AG20443 (cell line): ENCODE data around the gene HAND2.
A peak's percentile ranks its signal among the peaks of the same experiment; 100 is the strongest.

ENCODE experiments used
- DNase-seq: peaks from one replicate; pipeline ENCODE4 v3.0.0; 2012; ENCODE audit warnings: low spot score, mixed read lengths

Gene HAND2

DNA sequence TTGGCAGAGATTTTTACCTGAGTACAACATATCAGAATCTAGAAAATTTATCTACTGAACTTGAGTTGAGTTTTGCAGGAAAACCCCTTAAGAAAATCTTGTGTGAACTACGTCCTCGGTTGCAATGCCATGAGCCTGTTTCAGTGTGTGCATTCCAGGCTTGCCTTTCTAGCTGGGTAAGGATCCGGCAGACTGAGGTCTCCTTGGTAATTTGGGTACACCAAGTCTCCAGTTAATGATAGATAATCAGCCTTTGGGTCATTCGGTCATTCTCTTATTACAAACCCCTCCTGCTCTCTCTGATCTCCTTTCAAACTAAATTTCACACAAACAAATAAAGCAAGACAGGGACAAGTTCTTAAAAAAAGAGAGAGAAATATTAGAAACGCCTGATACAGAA, 5.9 kb upstream of the HAND2 start:
- no peak for DNase-seq

GRCh38 chr4:173535165-173535902, 5.3 kb upstream of the HAND2 start:
- no peak for DNase-seq

GRCh38 chr4:173534434-173534833, 4.4 kb upstream of the HAND2 start:
- no peak for DNase-seq

GRCh38 chr4:173532725-173533511, 2.9 kb upstream of the HAND2 start:
- no peak for DNase-seq

DNA sequence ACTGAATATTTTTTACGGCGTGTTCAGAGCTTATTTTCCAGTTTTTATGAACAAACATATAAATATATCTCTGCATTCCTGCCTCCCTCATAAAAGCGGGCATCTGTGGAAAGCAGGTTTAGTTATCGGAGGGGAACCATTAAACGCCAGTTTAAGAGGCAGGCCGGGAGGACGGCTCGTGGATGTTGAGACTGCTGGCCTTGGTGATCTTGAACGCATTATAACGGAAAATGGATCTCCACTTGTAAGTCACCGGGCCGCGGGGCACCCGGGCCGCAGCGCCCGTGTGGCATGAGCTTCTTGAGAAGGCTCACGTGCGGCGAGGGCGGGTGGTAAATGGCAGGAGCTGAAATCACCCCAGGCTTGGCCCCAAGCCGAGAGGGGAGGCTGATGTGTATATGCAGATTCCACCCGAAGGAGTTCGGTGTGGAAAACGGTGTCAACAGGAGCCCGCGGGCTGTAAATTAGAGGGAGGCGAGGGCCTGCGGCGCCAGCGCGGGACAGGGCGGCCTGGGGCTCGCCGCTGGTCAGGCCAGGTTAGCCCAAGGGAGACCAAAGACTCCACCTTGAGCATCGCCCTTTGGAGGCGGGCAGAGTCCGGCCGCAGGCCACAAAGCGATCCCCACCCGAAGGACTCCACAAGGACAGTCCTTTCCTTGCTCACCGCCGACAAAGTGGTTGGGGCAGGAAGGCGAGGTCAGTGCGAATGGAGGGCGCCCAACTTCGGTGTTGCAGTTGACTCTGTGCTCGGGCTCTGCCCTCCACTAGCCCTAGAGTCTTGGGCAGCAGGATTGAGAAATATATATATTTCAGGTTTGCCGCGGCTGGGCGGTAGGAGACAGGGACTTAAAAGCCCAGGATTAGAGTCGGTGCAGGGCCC, 1.3 kb upstream of the HAND2 start:
- DNase-seq = no peak

DNA sequence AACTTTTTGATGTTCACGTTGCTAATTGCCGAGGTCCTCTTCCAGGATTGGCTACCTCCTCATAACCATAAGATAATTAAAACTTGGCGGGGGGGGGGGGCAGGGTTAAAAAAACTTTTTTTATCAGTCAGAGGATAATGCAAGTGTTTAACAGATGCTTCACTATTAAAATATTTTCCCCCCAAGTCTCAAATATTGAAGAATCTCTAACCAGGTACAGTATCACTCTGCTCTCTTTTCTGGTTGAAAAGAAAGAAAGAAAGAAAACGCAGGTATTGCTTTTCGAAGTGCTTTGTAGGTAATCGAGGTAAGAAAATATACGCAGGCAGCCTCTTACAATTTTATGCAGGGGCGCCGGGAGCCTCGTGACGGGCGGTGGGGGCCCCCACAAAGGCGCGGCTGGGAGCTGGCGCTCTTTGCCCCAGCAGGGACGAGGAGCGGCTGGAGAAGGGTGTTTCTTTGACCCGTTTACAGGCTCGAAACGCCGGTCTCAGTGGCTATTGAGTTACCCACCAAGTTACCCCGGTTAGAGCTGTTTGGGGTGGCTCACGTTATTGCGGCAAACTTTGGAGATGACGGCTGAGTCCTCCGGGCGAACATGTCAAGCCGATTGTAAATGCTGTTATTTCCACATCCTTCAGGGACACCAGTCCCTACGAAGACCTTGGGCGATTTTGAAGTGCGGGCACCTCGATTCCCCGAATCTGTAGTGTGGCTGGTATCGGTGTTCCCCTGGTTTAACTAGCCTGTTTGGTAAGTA, 477 bp upstream of the HAND2 start:
- no peak for DNase-seq

DNA sequence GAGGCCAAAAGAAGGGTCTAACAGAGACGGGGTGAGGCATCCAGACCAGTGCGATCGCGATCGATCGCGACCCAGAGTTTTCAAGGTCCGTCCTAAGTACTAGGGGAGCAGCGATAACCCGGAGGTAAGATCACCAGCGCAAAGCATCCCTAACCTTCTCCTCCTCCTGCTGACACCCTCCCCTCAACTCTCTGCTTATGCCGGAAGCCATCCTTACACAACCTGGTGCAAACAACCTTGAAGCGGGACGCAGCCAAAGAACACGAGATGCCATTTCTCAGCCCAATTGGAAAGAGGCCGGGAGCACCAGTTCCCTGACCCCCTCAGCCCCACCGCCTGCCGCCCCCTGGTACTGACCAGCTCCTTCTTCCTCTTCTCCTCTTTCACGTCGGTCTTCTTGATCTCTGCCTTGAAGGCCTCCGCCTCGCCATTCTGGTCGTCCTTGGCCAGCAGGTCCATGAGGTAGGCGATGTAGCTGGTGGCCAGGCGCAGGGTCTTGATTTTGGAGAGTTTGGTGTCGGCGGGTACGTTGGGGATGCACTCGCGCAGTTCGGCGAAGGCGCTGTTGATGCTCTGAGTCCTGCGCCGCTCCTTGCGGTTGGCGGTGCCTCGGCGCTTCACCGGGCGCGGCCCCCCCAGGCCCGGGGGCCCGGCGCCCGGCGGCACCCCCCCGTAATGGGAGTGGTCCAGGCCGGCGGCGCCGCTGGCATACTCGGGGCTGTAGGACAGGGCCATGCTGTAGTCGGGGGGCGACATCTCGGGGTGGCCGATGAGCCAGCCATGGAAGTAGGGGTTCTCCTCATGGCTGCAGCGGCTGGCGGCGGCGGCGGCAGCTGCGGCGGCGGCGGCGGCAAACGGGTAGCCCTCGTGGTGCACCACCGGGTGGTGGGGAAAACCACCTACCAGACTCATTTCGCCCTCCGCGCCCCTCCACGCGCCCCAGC, 1.4 kb downstream of the HAND2 start:
- peak; percentile 60 for DNase-seq

DNA sequence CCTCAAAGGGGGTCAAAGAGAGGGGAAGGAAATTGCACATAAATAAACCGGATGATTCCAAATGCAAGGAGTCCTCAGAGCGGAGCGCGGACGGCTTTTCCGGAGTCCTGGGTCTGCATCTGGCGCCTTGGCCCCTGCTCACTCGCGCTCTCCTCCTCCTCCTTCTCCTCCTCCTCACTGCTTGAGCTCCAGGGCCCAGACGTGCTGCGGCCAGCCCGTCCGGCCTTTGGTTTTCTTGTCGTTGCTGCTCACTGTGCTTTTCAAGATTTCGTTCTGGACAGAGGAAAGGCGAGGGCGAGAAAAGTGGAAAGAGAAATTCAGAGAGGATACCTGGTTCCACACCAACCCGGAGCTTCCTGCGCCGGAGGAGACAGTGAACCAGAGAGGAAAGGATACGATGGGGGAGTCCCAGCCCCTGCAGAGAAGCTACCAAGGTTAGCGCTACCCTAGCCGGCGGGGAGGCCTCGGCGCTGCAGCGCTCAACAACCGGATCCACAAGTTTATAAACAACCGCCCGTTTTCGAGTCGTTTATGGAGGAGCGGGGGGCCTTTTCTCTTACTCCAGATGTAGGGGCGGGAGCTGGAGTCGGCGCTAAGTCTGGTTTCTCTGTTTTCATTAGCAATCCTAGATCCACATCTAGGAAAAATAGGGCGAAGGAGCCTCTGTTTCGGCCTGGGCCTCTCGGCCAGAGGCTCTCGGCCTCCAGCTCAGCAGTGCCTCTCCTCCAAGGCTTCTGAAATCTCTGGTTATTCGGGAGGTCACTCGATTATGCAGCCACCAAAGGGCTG, 2.7 kb downstream of the HAND2 start:
- DNase-seq = peak; percentile 62

DNA sequence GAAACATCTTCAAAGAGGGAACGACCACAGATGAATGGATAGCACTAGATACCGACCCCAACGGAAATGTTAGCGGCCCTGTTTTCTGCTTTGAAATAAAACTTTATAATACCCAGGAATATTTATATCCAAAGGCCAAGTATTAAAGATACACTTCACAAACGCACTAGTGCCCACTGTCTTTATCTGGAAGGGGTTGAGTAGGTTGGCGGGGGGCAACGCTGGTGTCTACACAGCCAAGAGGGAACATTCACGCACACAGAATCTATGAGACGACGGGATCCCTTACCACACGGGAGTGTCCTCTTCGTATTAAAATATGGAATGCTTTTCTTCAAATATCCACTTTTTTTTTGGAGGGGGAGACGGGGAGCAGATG, 3.3 kb downstream of the HAND2 start:
- DNase-seq = no peak

DNA sequence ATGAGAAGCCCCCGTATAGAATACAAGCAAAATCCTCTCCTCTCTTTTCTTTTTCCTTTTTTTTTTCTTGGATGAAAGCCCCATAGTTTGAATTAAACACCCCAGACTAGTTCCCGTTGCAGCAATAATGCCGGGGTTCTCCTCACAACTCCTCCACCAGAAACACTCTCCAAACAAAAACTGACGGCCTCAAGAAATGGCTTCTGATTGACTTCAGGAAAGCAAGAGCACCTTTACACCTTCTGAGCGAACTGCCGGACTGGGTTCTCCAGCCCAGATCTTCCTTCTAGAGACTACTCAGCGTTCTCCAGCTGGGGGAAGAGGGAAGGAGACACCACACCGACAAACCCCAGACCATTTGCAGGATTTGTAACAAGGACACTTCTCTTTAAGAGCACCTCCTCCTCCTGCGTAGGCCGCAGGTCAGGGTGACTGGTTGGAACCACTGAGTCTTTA, 4.0 kb downstream of the HAND2 start:
- no peak for DNase-seq

GRCh38 chr4:173525118-173526011, 4.7 kb downstream of the HAND2 start:
- no peak for DNase-seq

GRCh38 chr4:173524218-173525117, 5.6 kb downstream of the HAND2 start:
- no peak for DNase-seq

- DNase-seq = no peak
These were observed 7.1 kb downstream of the HAND2 start for GRCh38 chr4:173522951-173523395.

GRCh38 chr4:173522160-173522950, 7.7 kb downstream of the HAND2 start:
- DNase-seq = peak; percentile 97

GRCh38 chr4:173521467-173522159, 8.4 kb downstream of the HAND2 start:
- no peak for DNase-seq

DNA sequence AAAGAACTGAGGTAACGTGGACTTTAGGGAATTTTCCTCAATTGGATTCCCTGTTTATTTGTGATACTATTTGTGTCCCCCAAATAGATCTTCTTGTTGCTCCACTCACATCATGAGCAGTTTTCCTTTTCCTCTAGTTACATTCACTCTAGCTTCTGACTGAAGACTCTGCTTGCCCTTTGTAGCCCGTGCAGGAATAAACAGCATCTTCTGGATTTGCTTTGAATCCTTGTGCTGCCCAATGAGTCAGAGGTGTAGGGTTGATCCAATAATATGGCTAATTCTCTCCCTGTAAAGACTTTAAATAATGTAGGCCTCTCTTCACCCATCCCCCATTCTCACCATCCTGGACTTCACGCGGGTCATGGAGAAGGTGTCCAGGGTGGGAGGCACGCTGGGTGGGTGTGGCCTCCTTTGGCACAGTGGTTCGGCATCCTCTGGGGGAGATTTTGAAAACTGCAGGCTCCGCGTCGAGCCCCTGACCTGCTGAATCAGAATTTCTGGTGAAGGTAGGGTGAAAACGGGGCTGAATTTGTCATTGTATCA, 9.0 kb downstream of the HAND2 start:
- no peak for DNase-seq
